HepG2 (cell line): ENCODE data around the gene IPO13. TPM values are rescaled to one million over a fixed set of nuclear protein-coding genes. Genes with fewer than 3 reads are reported as not detected.

ENCODE experiments used
- FIP1L1 ChIP-seq: fragments of 200-400 bp; formaldehyde crosslinking; IDR thresholded peaks from 2 replicates; pipeline ENCODE4 v1.6.1; 2018; ENCODE audit warnings: low read depth, mild to moderate bottlenecking, low read length, moderate library complexity, borderline replicate concordance; ENCODE audit not compliant: insufficient read depth
- HHEX ChIP-seq: IDR thresholded peaks from 2 replicates; pipeline ENCODE4 v1.6.1; 2016; ENCODE audit warnings: control low read depth
- HOXA9 ChIP-seq: sonication (generic); formaldehyde crosslinking; IDR thresholded peaks from 2 replicates; pipeline ENCODE4 v1.8.1; 2022; ENCODE audit warnings: missing genetic modification reagents, mild to moderate bottlenecking, moderate library complexity, borderline replicate concordance
- NCOA1 ChIP-seq: sonication (generic); formaldehyde crosslinking; IDR thresholded peaks from 2 replicates; pipeline ENCODE4 v1.9.0; 2021; ENCODE audit warnings: missing genetic modification reagents
- NFYC ChIP-seq: IDR thresholded peaks from 2 replicates; pipeline ENCODE4 v1.6.1; 2016; ENCODE audit warnings: missing genetic modification reagents, missing compliant biosample characterization
- SOX5 ChIP-seq: IDR thresholded peaks from 2 replicates; pipeline ENCODE4 v1.6.1; 2016; ENCODE audit warnings: borderline replicate concordance
- SRY ChIP-seq: sonication (generic); formaldehyde crosslinking; IDR thresholded peaks from 2 replicates; pipeline ENCODE4 v1.8.0; 2022; ENCODE audit warnings: mild to moderate bottlenecking, missing genetic modification reagents
- XRCC5 ChIP-seq: fragments of 200-400 bp; formaldehyde crosslinking; optimal IDR thresholded peaks from 2 replicates; pipeline ENCODE3; 2017; ENCODE audit warnings: mild to moderate bottlenecking, low read length
- ZBTB7A ChIP-seq: sonication (generic); formaldehyde crosslinking; IDR thresholded peaks from 2 replicates; pipeline ENCODE4 v1.8.0; 2022; ENCODE audit warnings: mild to moderate bottlenecking, missing genetic modification reagents
- ZFP37 ChIP-seq: sonication (generic); formaldehyde crosslinking; IDR thresholded peaks from 2 replicates; pipeline ENCODE4 v1.4.0; 2020; ENCODE audit warnings: missing genetic modification reagents, borderline replicate concordance
- ZNF737 ChIP-seq: sonication (generic); formaldehyde crosslinking; IDR thresholded peaks from 2 replicates; pipeline ENCODE4 v1.5.0; 2020; ENCODE audit warnings: missing genetic modification reagents, mild to moderate bottlenecking, borderline replicate concordance
- ZSCAN20 ChIP-seq: sonication (generic); formaldehyde crosslinking; IDR thresholded peaks from 2 replicates; pipeline ENCODE4 v1.4.0; 2020; ENCODE audit warnings: missing genetic modification reagents, mild to moderate bottlenecking, borderline replicate concordance
- polyA plus RNA-seq, 8 experiments: library from polyadenylated mRNA; depleted of rRNA in 3 of 8; stranded (reverse) in 7 of 8; unstranded in 1 of 8; fragments of >200 nt; fragmentation: Illumina TruSeq in 4 of 8; extraction: Trizol in 4 of 8; gene quantifications; 2 replicates each; pipeline versions ENCODE4 v1.2.1 to v1.2.3, GENCODE V29; 2011 to 2016; ENCODE audit warnings: low read depth in 4 of 8, missing spikeins in 1 of 8, mixed read lengths in 1 of 8; ENCODE audit not compliant: insufficient read depth in 1 of 8
- total RNA-seq, 5 experiments: library from RNA; depleted of rRNA; stranded (reverse); fragments of >200 nt; fragmentation: Illumina TruSeq; extraction: Trizol; gene quantifications; 2 replicates each; pipeline ENCODE4 v1.2.3, GENCODE V29; 2016; ENCODE audit warnings: low read depth in 1 of 5
- TF ChIP-seq, protein P1 (sequence below): IDR thresholded peaks from 2 replicates; pipeline ENCODE4 v1.6.1; 2012; ENCODE audit warnings: low read length, improper control_type of control experiment
- TF ChIP-seq, protein P2 (sequence below): IDR thresholded peaks from 2 replicates; pipeline ENCODE4 v1.6.1; 2016; ENCODE audit warnings: low read depth
- TF ChIP-seq, protein P3 (sequence below): sonication (generic); formaldehyde crosslinking; IDR thresholded peaks from 2 replicates; pipeline ENCODE4 v1.5.1; 2020; ENCODE audit warnings: mild to moderate bottlenecking, missing genetic modification reagents, moderate library complexity
- TF ChIP-seq, protein P4 (sequence below): sonication (generic); formaldehyde crosslinking; IDR thresholded peaks from 2 replicates; pipeline ENCODE4 v1.4.0; 2020; ENCODE audit warnings: mild to moderate bottlenecking, low read depth, missing genetic modification reagents
- TF ChIP-seq, protein P5 (sequence below): IDR thresholded peaks from 2 replicates; pipeline ENCODE4 v1.4.0; 2020; ENCODE audit warnings: mild to moderate bottlenecking, missing genetic modification reagents
- TF ChIP-seq, protein P6 (sequence below): sonication (generic); formaldehyde crosslinking; IDR thresholded peaks from 2 replicates; pipeline ENCODE4 v1.5.0; 2020; ENCODE audit warnings: mild to moderate bottlenecking, low read depth, missing genetic modification reagents, borderline replicate concordance

The IPO13 gene
- total and polyA plus RNA-seq, 2 of the 13 experiments (the other 11 are each of a cell fraction or from before 2014, with no cell fraction given), result 12.9 to 15.6 TPM

DNA sequence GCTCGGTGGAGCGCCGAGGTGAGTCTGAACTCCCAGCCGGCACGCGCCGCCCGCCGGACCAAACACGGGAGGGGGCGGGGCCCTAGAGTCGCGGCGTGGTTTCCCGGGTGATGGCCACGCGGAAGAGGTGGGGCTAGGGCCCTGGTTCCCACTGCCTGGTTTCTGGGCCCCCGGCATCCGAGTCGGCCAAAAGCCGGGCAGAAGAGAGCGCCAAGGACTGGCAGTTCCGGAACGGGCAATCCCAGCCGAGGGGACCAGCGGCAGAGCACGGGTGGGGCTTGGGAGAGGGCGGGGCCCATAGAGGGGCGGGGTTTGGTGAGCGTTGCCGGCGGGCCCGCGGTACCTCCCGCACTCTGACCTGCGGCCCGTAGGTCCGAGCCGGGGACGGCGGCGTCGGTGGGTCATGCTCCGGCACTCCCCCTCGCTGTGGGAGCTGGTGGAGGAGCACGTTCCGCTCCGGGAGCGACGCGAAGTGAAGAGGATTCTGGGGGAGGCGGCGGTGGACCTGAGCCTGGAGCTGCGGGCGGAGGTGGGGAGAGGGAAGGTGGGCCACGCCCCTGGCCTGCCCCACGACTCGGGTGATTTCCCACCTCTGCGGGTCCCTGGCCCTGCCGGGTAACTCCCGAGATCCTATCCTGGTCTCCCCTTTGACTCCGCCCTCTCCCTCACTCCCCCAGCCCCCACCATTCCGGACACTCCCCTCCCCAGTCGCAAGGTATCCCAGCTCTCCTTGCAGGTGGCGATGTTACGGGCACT, 44.9 kb downstream of the IPO13 start, which contains the start of gene CCDC24 (continued):
- TF ChIP-seq, protein P1, sequence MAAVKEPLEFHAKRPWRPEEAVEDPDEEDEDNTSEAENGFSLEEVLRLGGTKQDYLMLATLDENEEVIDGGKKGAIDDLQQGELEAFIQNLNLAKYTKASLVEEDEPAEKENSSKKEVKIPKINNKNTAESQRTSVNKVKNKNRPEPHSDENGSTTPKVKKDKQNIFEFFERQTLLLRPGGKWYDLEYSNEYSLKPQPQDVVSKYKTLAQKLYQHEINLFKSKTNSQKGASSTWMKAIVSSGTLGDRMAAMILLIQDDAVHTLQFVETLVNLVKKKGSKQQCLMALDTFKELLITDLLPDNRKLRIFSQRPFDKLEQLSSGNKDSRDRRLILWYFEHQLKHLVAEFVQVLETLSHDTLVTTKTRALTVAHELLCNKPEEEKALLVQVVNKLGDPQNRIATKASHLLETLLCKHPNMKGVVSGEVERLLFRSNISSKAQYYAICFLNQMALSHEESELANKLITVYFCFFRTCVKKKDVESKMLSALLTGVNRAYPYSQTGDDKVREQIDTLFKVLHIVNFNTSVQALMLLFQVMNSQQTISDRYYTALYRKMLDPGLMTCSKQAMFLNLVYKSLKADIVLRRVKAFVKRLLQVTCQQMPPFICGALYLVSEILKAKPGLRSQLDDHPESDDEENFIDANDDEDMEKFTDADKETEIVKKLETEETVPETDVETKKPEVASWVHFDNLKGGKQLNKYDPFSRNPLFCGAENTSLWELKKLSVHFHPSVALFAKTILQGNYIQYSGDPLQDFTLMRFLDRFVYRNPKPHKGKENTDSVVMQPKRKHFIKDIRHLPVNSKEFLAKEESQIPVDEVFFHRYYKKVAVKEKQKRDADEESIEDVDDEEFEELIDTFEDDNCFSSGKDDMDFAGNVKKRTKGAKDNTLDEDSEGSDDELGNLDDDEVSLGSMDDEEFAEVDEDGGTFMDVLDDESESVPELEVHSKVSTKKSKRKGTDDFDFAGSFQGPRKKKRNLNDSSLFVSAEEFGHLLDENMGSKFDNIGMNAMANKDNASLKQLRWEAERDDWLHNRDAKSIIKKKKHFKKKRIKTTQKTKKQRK, result no peak
- TF ChIP-seq, protein P2, sequence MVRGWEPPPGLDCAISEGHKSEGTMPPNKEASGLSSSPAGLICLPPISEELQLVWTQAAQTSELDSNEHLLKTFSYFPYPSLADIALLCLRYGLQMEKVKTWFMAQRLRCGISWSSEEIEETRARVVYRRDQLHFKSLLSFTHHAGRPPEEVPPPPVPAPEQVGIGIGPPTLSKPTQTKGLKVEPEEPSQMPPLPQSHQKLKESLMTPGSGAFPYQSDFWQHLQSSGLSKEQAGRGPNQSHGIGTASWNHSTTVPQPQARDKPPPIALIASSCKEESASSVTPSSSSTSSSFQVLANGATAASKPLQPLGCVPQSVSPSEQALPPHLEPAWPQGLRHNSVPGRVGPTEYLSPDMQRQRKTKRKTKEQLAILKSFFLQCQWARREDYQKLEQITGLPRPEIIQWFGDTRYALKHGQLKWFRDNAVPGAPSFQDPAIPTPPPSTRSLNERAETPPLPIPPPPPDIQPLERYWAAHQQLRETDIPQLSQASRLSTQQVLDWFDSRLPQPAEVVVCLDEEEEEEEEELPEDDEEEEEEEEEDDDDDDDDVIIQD, result no peak
- TF ChIP-seq ZBTB7A (no peak), ZSCAN20 (no peak), ZFP37 (CRISPR knock-in tag) (no peak; the same call in 1 of the 2 replicates), ZNF737 (no peak), NCOA1 (CRISPR knock-in tag) (no peak), FIP1L1 (no peak), SOX5 (CRISPR knock-in tag) (no peak), SRY (CRISPR knock-in tag) (peak; percentile 70; the same call in 1 of the 2 replicates), NFYC (CRISPR knock-in tag) (no peak), HHEX (CRISPR knock-in tag) (no peak), XRCC5 (no peak), HOXA9 (CRISPR knock-in tag) (no peak)
- TF ChIP-seq, protein P3, sequence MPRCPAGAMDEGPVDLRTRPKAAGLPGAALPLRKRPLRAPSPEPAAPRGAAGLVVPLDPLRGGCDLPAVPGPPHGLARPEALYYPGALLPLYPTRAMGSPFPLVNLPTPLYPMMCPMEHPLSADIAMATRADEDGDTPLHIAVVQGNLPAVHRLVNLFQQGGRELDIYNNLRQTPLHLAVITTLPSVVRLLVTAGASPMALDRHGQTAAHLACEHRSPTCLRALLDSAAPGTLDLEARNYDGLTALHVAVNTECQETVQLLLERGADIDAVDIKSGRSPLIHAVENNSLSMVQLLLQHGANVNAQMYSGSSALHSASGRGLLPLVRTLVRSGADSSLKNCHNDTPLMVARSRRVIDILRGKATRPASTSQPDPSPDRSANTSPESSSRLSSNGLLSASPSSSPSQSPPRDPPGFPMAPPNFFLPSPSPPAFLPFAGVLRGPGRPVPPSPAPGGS, result peak; percentile 59
- TF ChIP-seq, protein P4, sequence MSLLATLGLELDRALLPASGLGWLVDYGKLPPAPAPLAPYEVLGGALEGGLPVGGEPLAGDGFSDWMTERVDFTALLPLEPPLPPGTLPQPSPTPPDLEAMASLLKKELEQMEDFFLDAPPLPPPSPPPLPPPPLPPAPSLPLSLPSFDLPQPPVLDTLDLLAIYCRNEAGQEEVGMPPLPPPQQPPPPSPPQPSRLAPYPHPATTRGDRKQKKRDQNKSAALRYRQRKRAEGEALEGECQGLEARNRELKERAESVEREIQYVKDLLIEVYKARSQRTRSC, result 0 out of 2 replicates have a peak, but pooled peaks have one; percentile 81
- TF ChIP-seq, protein P5, sequence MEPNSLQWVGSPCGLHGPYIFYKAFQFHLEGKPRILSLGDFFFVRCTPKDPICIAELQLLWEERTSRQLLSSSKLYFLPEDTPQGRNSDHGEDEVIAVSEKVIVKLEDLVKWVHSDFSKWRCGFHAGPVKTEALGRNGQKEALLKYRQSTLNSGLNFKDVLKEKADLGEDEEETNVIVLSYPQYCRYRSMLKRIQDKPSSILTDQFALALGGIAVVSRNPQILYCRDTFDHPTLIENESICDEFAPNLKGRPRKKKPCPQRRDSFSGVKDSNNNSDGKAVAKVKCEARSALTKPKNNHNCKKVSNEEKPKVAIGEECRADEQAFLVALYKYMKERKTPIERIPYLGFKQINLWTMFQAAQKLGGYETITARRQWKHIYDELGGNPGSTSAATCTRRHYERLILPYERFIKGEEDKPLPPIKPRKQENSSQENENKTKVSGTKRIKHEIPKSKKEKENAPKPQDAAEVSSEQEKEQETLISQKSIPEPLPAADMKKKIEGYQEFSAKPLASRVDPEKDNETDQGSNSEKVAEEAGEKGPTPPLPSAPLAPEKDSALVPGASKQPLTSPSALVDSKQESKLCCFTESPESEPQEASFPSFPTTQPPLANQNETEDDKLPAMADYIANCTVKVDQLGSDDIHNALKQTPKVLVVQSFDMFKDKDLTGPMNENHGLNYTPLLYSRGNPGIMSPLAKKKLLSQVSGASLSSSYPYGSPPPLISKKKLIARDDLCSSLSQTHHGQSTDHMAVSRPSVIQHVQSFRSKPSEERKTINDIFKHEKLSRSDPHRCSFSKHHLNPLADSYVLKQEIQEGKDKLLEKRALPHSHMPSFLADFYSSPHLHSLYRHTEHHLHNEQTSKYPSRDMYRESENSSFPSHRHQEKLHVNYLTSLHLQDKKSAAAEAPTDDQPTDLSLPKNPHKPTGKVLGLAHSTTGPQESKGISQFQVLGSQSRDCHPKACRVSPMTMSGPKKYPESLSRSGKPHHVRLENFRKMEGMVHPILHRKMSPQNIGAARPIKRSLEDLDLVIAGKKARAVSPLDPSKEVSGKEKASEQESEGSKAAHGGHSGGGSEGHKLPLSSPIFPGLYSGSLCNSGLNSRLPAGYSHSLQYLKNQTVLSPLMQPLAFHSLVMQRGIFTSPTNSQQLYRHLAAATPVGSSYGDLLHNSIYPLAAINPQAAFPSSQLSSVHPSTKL (CRISPR knock-in tag), result no peak
- TF ChIP-seq, protein P6, sequence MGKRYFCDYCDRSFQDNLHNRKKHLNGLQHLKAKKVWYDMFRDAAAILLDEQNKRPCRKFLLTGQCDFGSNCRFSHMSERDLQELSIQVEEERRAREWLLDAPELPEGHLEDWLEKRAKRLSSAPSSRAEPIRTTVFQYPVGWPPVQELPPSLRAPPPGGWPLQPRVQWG (CRISPR knock-in tag), result no peak
